Psoas muscle (tissue), 8 donors: ENCODE measurements around the gene DBH. TPM values are rescaled to one million over a fixed set of nuclear protein-coding genes. Genes with fewer than 3 reads are reported as not detected.

Experiments
- ATAC-seq, 4 donors: fragments of 200-7000 bp; cut with Tn5 transposase; one replicate each; pipeline ENCODE4 v1.9.1; 2020; ENCODE audit warnings: moderate library complexity in 3 of 4, mild to moderate bottlenecking in 2 of 4
- DNase-seq, 2 donors: peaks; one replicate each; pipeline ENCODE4 v3.0.0-alpha.2; 2020
- H3K27ac ChIP-seq: fragments of 200-600 bp; one replicate; pipeline ENCODE4 v1.8.0; 2022
- H3K27me3 ChIP-seq, 3 donors: fragments of 200-600 bp in 1 of 3; one replicate each; pipeline versions ENCODE4 v1.6.1 to v1.8.0; 2013 to 2022; ENCODE audit warnings: low read length in 2 of 3, mild to moderate bottlenecking in 2 of 3, moderate library complexity in 1 of 3; ENCODE audit not compliant: insufficient read depth in 3 of 3
- H3K36me3 ChIP-seq, 2 donors: fragments of 200-600 bp in 1 of 2; one replicate each; pipeline versions ENCODE4 v1.6.1 to v1.8.0; 2013 to 2022; ENCODE audit warnings: low read depth in 1 of 2, mild to moderate bottlenecking in 1 of 2, moderate library complexity in 1 of 2; ENCODE audit not compliant: insufficient read depth in 1 of 2
- H3K4me1 ChIP-seq: fragments of 200-600 bp; one replicate; pipeline ENCODE4 v1.8.0; 2022
- H3K4me3 ChIP-seq: fragments of 200-600 bp; one replicate; pipeline ENCODE4 v1.8.0; 2022; ENCODE audit warnings: mild to moderate bottlenecking
- H3K9me3 ChIP-seq: fragments of 200-600 bp; one replicate; pipeline ENCODE4 v1.8.0; 2022
- WGBS, 3 donors: extraction: QIAGEN DNeasy Blood & Tissue Kit; methylation state at CpG; one replicate each; pipeline versions ENCODE4 v1.1.6 to v1.1.7; 2013; 5-methylcytosine and 5-hydroxymethylcytosine counted together
- intact Hi-C, 2 donors: fragments of 100-400 bp; cut with DNase I; formaldehyde crosslinking; loops; one replicate each; pipeline versions ENCODE4 v1.11.0 to v1.14.2; 2022
- polyA plus RNA-seq, 3 donors: library from polyadenylated mRNA; stranded (reverse); fragments of 200-250 nt; gene quantifications; one replicate each; pipeline ENCODE4 v1.2.3, GENCODE V29; 2013
- total RNA-seq, 4 donors: library from RNA; stranded (reverse); fragmentation: NEBNext Ultra II Directional in 2 of 4; extraction: Animal tissue kit (Norgen Biotek cat#: 25700) in 2 of 4; gene quantifications; one replicate each; pipeline versions ENCODE4 v1.2.1 to v1.2.4, GENCODE V29; 2021 to 2023
- TF ChIP-seq, protein P1 (sequence below): fragments of 200-600 bp; IDR thresholded peaks from one replicate; pipeline ENCODE4 v1.8.0; 2022; ENCODE audit warnings: antibody characterized with exemption
- donor health status: healthy with polysubstance abuse.
- donor health status: DM: no; HTN: no; CAD: no; lungs with moderate emphysema.
- donor health status: Bipolar disorder and iron deficiency.
- donor health status: healthy.
- donor health status: DM: yes; HTN: yes; CAD: no.
- donor health status: DM: no; HTN: no; CAD: no.
- donor health status: DM: no; HTN: no; CAD: no.
- donor health status: DM: yes; HTN: yes; CAD: no.

Gene DBH
- total and polyA plus RNA-seq, 7 donors, result 0.01 to 0.30 (median 0.05) TPM; not detected in 3

DNA sequence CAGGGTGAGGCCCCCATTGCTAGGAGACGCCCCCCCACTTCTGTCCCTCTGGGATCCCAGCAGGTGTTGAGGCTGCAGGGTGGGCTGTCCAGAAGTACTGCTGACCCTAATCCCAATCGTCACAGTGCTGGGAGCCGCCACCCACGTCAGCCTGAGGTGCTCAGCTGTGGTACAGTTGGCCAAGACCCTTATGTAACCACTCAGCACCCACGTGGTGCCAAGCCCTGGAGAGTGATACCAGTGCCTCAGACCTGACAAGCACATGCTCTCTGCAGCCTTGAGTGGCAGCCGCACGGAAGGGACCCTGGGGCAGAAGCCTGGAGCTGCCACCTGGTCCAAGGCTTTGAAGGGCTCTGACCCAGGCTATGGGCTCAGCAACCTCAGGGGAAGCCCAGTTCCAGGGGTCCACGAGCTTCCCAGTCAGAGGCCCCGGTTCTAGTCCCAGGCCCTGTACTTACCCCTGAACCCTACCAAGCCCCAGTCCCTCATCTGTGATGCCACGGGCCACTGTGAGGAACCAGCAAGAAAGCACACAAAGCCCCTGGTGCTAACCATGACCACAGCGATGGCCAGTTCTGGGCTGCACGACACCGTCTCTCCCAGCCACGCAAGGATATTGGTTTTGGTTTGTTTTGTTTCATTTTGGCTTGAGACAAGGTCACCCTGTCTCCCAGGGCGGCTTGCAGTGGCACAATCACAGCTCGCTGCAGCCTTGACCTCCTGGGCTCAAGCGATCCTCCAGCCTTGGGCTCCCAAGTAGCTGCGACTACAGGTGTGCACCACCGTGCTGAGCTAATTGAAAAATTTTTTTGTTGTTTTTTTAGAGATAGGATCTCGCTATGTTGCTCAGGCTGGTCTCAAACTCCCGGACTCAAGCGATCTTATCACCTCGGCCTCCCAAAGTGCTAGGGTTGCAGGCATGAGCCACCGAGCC is 50.7 kb downstream of the DBH start:
- Histone ChIP-seq H3K4me1 (no peaks in the 10 kb centered on the region), H3K4me3 (no peak overlapping the region), H3K27ac (no peak overlapping the region), H3K9me3 (no peaks in the 10 kb centered on the region), H3K36me3 (no peaks in the 10 kb centered on the region), H3K27me3 (no peaks in the 10 kb centered on the region)
- TF ChIP-seq, protein P1, sequence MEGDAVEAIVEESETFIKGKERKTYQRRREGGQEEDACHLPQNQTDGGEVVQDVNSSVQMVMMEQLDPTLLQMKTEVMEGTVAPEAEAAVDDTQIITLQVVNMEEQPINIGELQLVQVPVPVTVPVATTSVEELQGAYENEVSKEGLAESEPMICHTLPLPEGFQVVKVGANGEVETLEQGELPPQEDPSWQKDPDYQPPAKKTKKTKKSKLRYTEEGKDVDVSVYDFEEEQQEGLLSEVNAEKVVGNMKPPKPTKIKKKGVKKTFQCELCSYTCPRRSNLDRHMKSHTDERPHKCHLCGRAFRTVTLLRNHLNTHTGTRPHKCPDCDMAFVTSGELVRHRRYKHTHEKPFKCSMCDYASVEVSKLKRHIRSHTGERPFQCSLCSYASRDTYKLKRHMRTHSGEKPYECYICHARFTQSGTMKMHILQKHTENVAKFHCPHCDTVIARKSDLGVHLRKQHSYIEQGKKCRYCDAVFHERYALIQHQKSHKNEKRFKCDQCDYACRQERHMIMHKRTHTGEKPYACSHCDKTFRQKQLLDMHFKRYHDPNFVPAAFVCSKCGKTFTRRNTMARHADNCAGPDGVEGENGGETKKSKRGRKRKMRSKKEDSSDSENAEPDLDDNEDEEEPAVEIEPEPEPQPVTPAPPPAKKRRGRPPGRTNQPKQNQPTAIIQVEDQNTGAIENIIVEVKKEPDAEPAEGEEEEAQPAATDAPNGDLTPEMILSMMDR, result no peak
- ATAC-seq (peak in 3 of 4 donors; percentile 56 to 73 (median 60)), DNase-seq (peak; percentile 13 to 40)
- intact Hi-C loops, result no loop called here
- whole genome bisulfite sequencing, 3 donors, result 74 to 84% (median 75%) methylated on average over 24 of the region's 24 CpGs

DNA sequence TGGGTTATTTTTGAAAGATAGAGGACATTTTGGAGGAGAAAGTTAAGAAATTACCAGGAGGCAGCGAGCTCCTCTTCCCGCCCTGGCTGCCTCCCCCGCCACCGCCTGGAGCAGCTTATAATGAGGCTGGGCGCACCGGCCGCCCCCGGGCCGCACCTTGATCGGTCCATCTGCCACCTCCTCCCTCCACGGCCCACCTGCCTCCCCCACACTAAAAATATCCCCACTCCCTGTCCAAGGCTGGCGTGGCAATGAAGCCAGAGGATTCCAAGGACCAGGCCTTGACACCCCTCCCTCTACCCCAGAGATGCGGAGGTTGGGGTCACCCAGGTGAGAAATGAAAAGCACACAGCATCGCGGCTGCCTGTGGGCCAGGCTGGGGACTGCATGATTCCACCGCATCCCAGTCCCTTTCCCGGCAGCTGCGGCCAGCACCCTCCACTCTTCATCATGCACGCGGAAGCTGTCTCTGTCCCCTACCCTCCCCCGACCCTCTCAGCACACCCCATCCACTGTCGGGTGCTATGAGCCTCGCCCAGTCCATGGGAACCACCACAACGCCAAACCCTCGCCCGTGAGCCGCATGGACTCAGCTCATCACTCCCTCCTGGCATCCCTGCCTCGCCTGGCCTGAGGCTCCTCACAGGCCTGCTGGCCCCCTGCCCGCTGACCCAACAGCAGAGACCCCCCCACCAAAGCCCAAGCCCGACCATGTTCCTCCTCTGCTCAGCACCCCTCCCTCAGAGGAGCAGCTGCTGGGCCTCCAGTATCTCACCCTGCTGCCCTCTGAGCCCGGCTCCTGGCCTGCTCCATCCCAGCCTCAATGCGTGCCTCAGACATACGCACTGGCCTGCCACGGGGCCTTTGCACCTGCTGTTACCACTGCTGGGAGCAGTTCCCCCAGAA is 51.9 kb downstream of the DBH start:
- TF ChIP-seq, protein P1, result no peak
- ATAC-seq (no peak), DNase-seq (peak; percentile 7 to 31)
- intact Hi-C loops, result no loop called here
- WGBS, 3 donors, result 89 to 91% (median 91%) methylated on average over 34 of the region's 34 CpGs
- no peaks in the 10 kb centered on the region for H3K9me3 ChIP-seq
- no peaks in the 10 kb centered on the region for H3K4me1 ChIP-seq
- no peaks in the 10 kb centered on the region for H3K36me3 ChIP-seq
- no peaks in the 10 kb centered on the region for H3K27me3 ChIP-seq
- no peak overlapping the region for H3K27ac ChIP-seq
- H3K4me3 ChIP-seq, result no peak overlapping the region

DNA sequence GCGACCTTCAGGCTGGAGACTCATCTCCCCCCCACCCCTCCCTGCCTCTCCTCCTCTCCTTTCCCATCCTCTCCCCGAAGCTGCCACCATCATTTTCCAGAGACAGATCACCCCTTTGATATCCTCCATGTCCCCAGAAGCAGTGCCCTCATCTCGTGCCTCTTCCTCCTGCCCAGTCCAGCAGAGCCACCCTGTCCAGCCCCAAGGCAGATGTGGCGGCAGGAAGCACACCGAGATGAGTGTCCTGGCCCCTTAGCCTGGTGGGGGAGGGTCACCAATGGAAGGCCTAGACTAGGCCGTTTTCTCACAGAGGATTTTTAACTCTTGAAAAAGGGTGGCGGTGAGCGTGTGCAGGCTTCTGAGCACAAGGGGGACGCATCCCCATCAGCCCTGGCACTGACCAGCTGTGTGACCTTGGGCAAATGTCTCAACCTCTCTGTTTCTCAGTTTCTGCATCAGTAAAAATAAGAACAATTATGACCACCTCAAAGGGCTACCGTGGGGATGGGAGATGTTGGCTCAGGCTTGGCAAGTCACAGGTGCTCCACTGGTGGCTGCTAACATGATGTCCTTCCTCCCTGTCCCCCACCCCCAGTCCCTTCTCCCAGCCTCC is 53.1 kb downstream of the DBH start:
- H3K27ac ChIP-seq, result no peak overlapping the region
- H3K4me1 ChIP-seq, result no peaks in the 10 kb centered on the region
- no peaks in the 10 kb centered on the region for H3K36me3 ChIP-seq
- no peak for ATAC-seq
- DNase-seq, result peak; percentile 4 to 15
- 88 to 90% (median 89%) methylated on average over 10 of the region's 10 CpGs for WGBS, 3 donors
- no peaks in the 10 kb centered on the region for H3K9me3 ChIP-seq
- no peak overlapping the region for H3K4me3 ChIP-seq
- TF ChIP-seq, protein P1, result no peak
- intact Hi-C loops, result no loop called here
- H3K27me3 ChIP-seq, result no peaks in the 10 kb centered on the region

DNA sequence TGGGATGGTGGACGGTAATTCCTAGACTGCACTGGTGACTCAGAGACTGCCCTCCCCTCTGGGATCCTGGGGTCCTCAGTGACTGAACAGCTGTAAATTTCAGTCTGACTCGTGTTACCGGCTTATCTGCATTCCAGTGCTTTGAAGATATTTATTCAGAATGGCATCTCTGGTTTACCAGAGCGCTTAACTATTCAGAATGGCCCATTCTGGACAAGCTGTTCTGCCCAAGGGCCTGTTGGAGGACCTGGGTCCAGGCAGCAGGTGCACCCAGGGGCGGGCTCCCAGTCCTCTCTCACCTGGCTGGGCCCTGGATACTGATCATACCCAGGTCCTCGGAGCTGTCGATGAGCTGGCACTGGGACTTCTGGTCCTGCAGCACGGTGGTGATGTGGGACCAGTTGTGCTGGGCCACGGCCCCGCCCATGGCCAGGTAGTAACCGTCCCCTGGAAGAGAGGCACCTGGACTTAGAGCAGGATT is 54.0 kb downstream of the DBH start:
- intact Hi-C loops, result no loop called here

More for the DNA sequence above, 54.0 kb downstream of the DBH start:
- Histone ChIP-seq H3K4me3 (no peak overlapping the region), H3K9me3 (no peaks in the 10 kb centered on the region), H3K4me1 (no peaks in the 10 kb centered on the region), H3K36me3 (no peaks in the 10 kb centered on the region), H3K27ac (no peak overlapping the region), H3K27me3 (no peaks in the 10 kb centered on the region)
- 91 to 94% (median 93%) methylated on average over 11 of the region's 11 CpGs for WGBS, 3 donors
- TF ChIP-seq, protein P1, result no peak
- ATAC-seq (no peak), DNase-seq (peak; percentile 2 to 29)
